ENCODE results near the gene SVIL. TPM values are rescaled to one million over a fixed set of nuclear protein-coding genes. Genes with fewer than 3 reads are reported as not detected.
A peak's percentile ranks its signal among the peaks of the same experiment; 100 is the strongest.

The SVIL gene
- polyA plus RNA-seq, 1 experiment = 47.9 TPM

- Histone ChIP-seq H3K9me3 (ENCODE audit: control insufficient read depth, insufficient read depth, low read length) (peaks cover 4% of the 10 kb centered on the region), H3K27ac (ENCODE audit: low read depth, low read length) (no peak overlapping the region), H3K27me3 (ENCODE audit: control insufficient read depth, insufficient read depth, low read length) (no peaks in the 10 kb centered on the region), H3K4me3 (ENCODE audit: low read depth, low read length) (no peak overlapping the region)
- no peak for TF ChIP-seq CTCF (IDR thresholded peaks at IDR 0.05; ENCODE audit: low read depth, low read length)
- ChIA-PET CTCF (no interaction called here), POLR2A (no interaction called here)
- DNase-seq (ENCODE audit: low read depth, low spot score) = no peak
Measured at GRCh38 chr10:29668628-29669027, 33.9 kb upstream of the SVIL start.

- POLR2A ChIA-PET = no interaction called here
Measured at GRCh38 chr10:29667191-29667590, 32.4 kb upstream of the SVIL start.

GRCh38 chr10:29666201-29666600 is 31.4 kb upstream of the SVIL start:
- Histone ChIP-seq H3K27me3 (ENCODE audit: control insufficient read depth, insufficient read depth, low read length) (no peaks in the 10 kb centered on the region), H3K4me3 (ENCODE audit: low read depth, low read length) (no peak overlapping the region), H3K9me3 (ENCODE audit: control insufficient read depth, insufficient read depth, low read length) (no peaks in the 10 kb centered on the region), H3K27ac (ENCODE audit: low read depth, low read length) (no peak overlapping the region)
- no peak for DNase-seq (ENCODE audit: low read depth, low spot score)
- no peak for TF ChIP-seq CTCF (IDR thresholded peaks at IDR 0.05; ENCODE audit: low read depth, low read length)
- POLR2A ChIA-PET = no interaction called here
- CTCF ChIA-PET = no interaction called here

More at GRCh38 chr10:29667191-29667590, 32.4 kb upstream of the SVIL start:
- Histone ChIP-seq H3K27ac (ENCODE audit: low read depth, low read length) (no peak overlapping the region), H3K9me3 (ENCODE audit: control insufficient read depth, insufficient read depth, low read length) (no peaks in the 10 kb centered on the region), H3K27me3 (ENCODE audit: control insufficient read depth, insufficient read depth, low read length) (no peaks in the 10 kb centered on the region), H3K4me3 (ENCODE audit: low read depth, low read length) (no peak overlapping the region)
- CTCF ChIA-PET = no interaction called here
- TF ChIP-seq CTCF (IDR thresholded peaks at IDR 0.05; ENCODE audit: low read depth, low read length) = no peak
- DNase-seq (ENCODE audit: low read depth, low spot score) = no peak

GRCh38 chr10:29663718-29664117 is 28.9 kb upstream of the SVIL start:
- H3K27me3 ChIP-seq (ENCODE audit: control insufficient read depth, insufficient read depth, low read length) = no peaks in the 10 kb centered on the region
- no peaks in the 10 kb centered on the region for H3K9me3 ChIP-seq (ENCODE audit: control insufficient read depth, insufficient read depth, low read length)
- DNase-seq (ENCODE audit: low read depth, low spot score) = no peak
- H3K4me3 ChIP-seq (ENCODE audit: low read depth, low read length) = no peak overlapping the region
- ChIA-PET POLR2A (no interaction called here), CTCF (interaction anchor here (0.9 kb wide), 1 partner anchor 9 kb away, joined by 4 read pairs; no protein-coding TSS in a partner anchor)
- no peak overlapping the region for H3K27ac ChIP-seq (ENCODE audit: low read depth, low read length)
- TF ChIP-seq CTCF (IDR thresholded peaks at IDR 0.05; ENCODE audit: low read depth, low read length) = no peak

- H3K27ac ChIP-seq (ENCODE audit: low read depth, low read length) = peak overlapping the region; percentile 94
- ChIA-PET CTCF (no interaction called here), POLR2A (interaction anchor here (0.6 to 1.0 kb wide), 3 partner anchors 30 to 40 kb away, joined by 3 read pairs; no protein-coding TSS in a partner anchor)
- peak overlapping the region; percentile 13 for H3K4me3 ChIP-seq (ENCODE audit: low read depth, low read length)
- peaks cover 5% of the 10 kb centered on the region; the same call in 1 of the 2 replicates for H3K9me3 ChIP-seq (ENCODE audit: control insufficient read depth, insufficient read depth, low read length)
- peak; percentile 57 for TF ChIP-seq CTCF (IDR thresholded peaks at IDR 0.05; ENCODE audit: low read depth, low read length)
- DNase-seq (ENCODE audit: low read depth, low spot score) = peak; percentile 97
- H3K27me3 ChIP-seq (ENCODE audit: control insufficient read depth, insufficient read depth, low read length) = no peaks in the 10 kb centered on the region
Measured at GRCh38 chr10:29658984-29659965, 24.5 kb upstream of the SVIL start.

Measured in AG04450 (cell line).